Left hindlimb (tissue), 1 donor: ENCODE data around the gene COPS3.

ENCODE experiments used
- DNase-seq: peaks from one replicate; pipeline ENCODE4 v3.0.0-alpha.2; 2018

Gene COPS3

DNA sequence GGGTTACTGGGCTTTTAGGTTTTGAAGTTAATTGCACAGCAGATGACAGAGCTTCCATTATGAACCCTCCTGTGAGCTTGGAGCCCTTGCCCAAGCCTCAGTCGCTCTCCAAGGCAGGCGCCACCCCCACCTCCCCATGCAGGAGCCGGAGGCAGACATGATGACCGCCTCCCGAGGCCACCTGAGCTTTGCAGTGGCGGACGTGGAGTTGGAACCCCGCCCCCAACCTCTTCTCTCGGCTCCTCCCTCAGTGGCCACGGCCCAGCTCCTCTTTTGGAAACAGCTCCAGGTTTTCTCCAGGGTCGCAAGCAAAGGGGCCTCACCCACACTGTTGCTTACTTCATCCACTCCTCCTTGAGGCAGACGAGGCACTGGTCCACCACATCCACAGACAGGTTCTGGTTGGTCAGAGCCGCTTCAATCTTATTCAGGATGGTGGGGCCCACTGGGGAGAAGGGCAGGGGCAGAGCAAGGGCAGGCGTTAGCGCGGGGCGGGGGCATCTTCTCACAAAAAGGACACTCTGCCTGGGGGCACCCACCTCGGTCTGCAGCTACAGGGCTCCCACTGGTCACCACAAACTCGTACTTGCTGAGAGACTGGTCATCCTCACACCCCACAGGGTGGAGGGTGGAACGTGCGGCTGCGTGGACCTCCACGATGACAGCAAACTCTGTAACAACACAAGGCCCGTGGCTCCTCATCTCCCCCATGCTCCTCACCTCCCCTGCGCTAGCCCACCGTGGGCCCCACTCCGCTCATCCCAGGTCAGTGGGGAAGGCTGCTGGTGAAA is 66.2 kb downstream of the COPS3 start:
- DNase-seq = no peak

- no peak for DNase-seq
Observed at GRCh38 chr17:17213775-17214174, 67.3 kb downstream of the COPS3 start.

DNA sequence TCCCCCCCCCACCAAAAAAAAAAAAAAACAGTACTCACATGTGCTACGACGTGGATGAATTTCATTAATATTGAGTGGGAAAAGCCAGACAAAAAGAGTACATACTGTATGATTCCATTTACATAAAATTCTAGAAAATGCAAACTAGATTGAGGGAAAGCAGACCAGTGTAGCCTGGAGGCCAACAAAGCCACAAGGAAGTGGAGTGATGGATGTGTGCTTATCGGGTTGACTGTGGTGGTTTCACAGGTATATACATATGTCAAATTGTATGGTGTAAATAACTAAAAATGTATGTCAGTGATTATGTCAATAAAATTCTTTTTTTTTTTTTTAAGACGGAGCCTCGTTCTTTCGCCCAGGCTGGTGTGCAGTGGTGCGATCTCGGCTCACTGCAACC is 73.0 kb downstream of the COPS3 start:
- DNase-seq = no peak

GRCh38 chr17:17206913-17207335 is 74.1 kb downstream of the COPS3 start:
- DNase-seq = no peak

DNA sequence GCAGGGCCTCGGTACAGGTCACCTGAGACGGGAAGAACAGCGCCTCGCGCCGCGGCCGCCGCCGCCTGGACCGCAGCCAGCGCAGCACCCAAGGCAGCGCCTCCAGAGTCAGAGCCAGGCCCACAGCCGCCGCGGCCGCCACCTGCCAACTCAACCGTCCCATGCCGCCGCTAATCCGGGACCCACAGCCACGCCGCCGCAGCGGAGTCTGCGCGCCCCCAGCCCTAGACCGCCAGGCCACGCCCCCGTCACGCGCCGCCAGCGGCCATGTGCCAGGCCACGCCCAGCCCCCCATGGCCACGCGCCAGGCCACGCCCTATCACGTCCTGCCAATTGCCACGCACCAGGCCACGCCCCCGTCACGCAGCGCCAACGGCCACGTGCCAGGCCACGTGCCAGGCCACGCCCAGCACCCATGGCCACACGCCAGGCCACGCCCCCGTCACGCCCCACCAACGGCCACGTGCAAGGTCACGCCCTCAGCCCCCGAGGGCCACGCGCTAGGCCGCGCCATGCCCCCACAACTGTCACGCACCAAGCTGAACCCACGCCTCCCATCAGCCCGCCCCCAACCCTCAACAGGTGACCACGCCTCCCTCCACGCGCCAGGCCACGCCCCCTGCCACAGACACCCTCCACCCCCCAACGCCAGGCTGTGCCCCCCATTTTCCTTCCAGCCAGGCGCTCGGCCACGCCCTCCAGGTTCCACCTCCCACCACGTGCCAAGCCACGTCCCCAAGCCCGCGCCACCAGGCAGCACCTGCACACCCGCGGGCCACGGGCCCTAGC is 74.7 kb downstream of the COPS3 start, which contains the start of gene PLD6:
TSS of gene PLD6 (minus strand) at position 210 of the 789 bp plus-strand sequence. CDS start at position 163, 47 bp downstream.
- peak; percentile 72 for DNase-seq

GRCh38 chr17:17205368-17206123 is 75.5 kb downstream of the COPS3 start:
- peak; percentile 70 for DNase-seq

GRCh38 chr17:17204635-17205231 is 76.3 kb downstream of the COPS3 start:
- no peak for DNase-seq

- DNase-seq = no peak
Observed at GRCh38 chr17:17204041-17204591, 76.9 kb downstream of the COPS3 start.

- no peak for DNase-seq
Observed at GRCh38 chr17:17203173-17203730, 77.8 kb downstream of the COPS3 start.

- DNase-seq = no peak
Observed at GRCh38 chr17:17201907-17202306, 79.1 kb downstream of the COPS3 start.

GRCh38 chr17:17201271-17201670 is 79.8 kb downstream of the COPS3 start:
- DNase-seq = no peak

GRCh38 chr17:17200831-17201230 is 80.2 kb downstream of the COPS3 start:
- DNase-seq = no peak

- no peak for DNase-seq
Observed at GRCh38 chr17:17200311-17200710, 80.7 kb downstream of the COPS3 start.

DNA sequence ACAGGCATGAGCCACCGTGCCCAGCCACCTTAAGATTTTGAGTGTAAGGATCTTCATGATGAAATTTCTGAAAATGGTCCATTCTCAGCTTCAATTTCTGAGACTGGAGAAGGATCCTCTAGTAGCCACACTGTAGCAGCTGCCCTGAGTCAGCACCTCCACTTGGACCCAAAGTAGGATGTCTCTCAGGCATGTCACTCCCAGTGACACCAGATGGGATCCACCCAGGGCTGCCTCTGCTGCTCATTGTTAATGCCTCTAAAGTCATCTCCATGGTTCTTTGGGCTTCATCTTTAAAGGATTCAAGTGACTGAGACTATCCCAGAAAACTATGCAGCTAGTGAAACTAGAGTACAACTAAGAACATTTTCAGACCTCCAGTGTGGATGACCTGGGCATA is 82.8 kb downstream of the COPS3 start:
- no peak for DNase-seq

- DNase-seq = no peak
Observed at GRCh38 chr17:17196776-17197175, 84.3 kb downstream of the COPS3 start.
